NCI-H345 treated with DMSO at 0.1 percent for 48 hours (cell line): ENCODE results near the gene ROR1.
"Not testable (repeated sequence)": the region's sequence is repeated elsewhere in the genome, so short reads cannot be mapped to it uniquely, and the experiment has no call there.

Experiments used
- DNase-seq: peaks from one replicate; lab custom pipeline; 2025; ENCODE audit not compliant: unreplicated experiment; lab: John Stamatoyannopoulos, UW

The ROR1 gene

GRCh38 chr1:63757334-63757733, 16.5 kb upstream of the ROR1 start:
- DNase-seq: no peak

GRCh38 chr1:63758791-63759190, 15.0 kb upstream of the ROR1 start:
- no peak for DNase-seq

GRCh38 chr1:63759778-63760177, 14.0 kb upstream of the ROR1 start:
- DNase-seq: no peak

- no peak for DNase-seq
These were observed 3.4 kb upstream of the ROR1 start for GRCh38 chr1:63770381-63770780.

- DNase-seq: no peak
These were observed 1.6 kb upstream of the ROR1 start for GRCh38 chr1:63772201-63772600.

GRCh38 chr1:63772876-63773275, 941 bp upstream of the ROR1 start:
- no peak for DNase-seq

GRCh38 chr1:63773496-63773814, 362 bp upstream of the ROR1 start:
- DNase-seq: no peak

- DNase-seq: no peak
These were observed 1.0 kb downstream of the ROR1 start for GRCh38 chr1:63774617-63775417.

- no peak for DNase-seq
These were observed 1.8 kb downstream of the ROR1 start for GRCh38 chr1:63775418-63776127.

GRCh38 chr1:63777286-63777685, 3.5 kb downstream of the ROR1 start:
- no peak for DNase-seq

GRCh38 chr1:63777965-63778880, 4.4 kb downstream of the ROR1 start:
- no peak for DNase-seq

- no peak for DNase-seq
These were observed 5.8 kb downstream of the ROR1 start for GRCh38 chr1:63779338-63780211.

- DNase-seq: no peak
These were observed 6.7 kb downstream of the ROR1 start for GRCh38 chr1:63780565-63780964.

- DNase-seq: no peak
These were observed 9.2 kb downstream of the ROR1 start for GRCh38 chr1:63782982-63783381.

- no peak for DNase-seq
These were observed 10.3 kb downstream of the ROR1 start for GRCh38 chr1:63784083-63784482.

GRCh38 chr1:63784489-63785390, 10.9 kb downstream of the ROR1 start:
- DNase-seq: no peak

GRCh38 chr1:63787270-63787669, 13.5 kb downstream of the ROR1 start:
- not testable (repeated sequence) for DNase-seq

GRCh38 chr1:63787875-63788274, 14.1 kb downstream of the ROR1 start:
- DNase-seq: no peak

- DNase-seq: no peak
These were observed 16.2 kb downstream of the ROR1 start for GRCh38 chr1:63789856-63790605.
